K562 (cell line): ENCODE data around the gene LZTS3. TPM values are rescaled to one million over a fixed set of nuclear protein-coding genes. Genes with fewer than 3 reads are reported as not detected.

Experiments used
- BCL6 ChIP-seq: fragments of 250-450 bp; sonication (Bioruptor Pico); IDR thresholded peaks from 2 replicates; pipeline ENCODE4 v1.4.0; 2020
- BHLHE40 ChIP-seq: IDR thresholded peaks from 2 replicates; pipeline ENCODE4 v1.6.1; 2011; ENCODE audit warnings: low read length, improper control_type of control experiment
- BRF1 ChIP-seq: IDR thresholded peaks from 3 replicates; pipeline ENCODE4 v1.6.1; 2011; ENCODE audit warnings: borderline replicate concordance, mild to moderate bottlenecking; ENCODE audit not compliant: insufficient read length; ENCODE audit errors: extremely low read depth
- HDAC2 ChIP-seq: fragments of 450-650 bp; IDR thresholded peaks from 2 replicates; pipeline ENCODE4 v1.6.1; 2016; ENCODE audit warnings: mild to moderate bottlenecking
- ID3 ChIP-seq, 2 experiments: fragments of 250-450 bp in 1 of 2; fragments of 450-650 bp in 1 of 2; sonication (Bioruptor Pico) in 1 of 2; IDR thresholded peaks; 2 replicates each; pipeline versions ENCODE4 v1.6.1 to v1.8.0; 2016 to 2021; ENCODE audit warnings: mild to moderate bottlenecking in 2 of 2, moderate library complexity in 2 of 2, missing compliant biosample characterization in 1 of 2, missing genetic modification characterization in 1 of 2
- L3MBTL2 ChIP-seq: fragments of 450-650 bp; IDR thresholded peaks from 2 replicates; pipeline ENCODE4 v1.6.1; 2016; ENCODE audit warnings: mild to moderate bottlenecking, moderate library complexity
- NUFIP1 ChIP-seq: fragments of 450-650 bp; IDR thresholded peaks from 2 replicates; pipeline ENCODE4 v1.6.1; 2018; ENCODE audit not compliant: partially characterized antibody
- RBM14 ChIP-seq: fragments of 200-400 bp; formaldehyde crosslinking; IDR thresholded peaks from 2 replicates; pipeline ENCODE4 v1.6.1; 2018; ENCODE audit warnings: low read depth, mild to moderate bottlenecking, low read length, moderate library complexity, borderline replicate concordance; ENCODE audit not compliant: insufficient read depth
- SMAD2 ChIP-seq: fragments of 150-350 bp; IDR thresholded peaks from 2 replicates; pipeline ENCODE4 v1.6.1; 2014; ENCODE audit warnings: low read depth, mild to moderate bottlenecking, low read length
- YY1 ChIP-seq, 3 experiments: IDR thresholded peaks; 2 replicates each; pipeline ENCODE4 v1.6.1; 2011; ENCODE audit warnings: low read length in 2 of 3, mild to moderate bottlenecking in 2 of 3, moderate library complexity in 2 of 3, borderline replicate concordance in 1 of 3, control low read depth in 1 of 3, low read depth in 1 of 3; ENCODE audit not compliant: insufficient read depth in 3 of 3, insufficient replicate concordance in 2 of 3, control insufficient read depth in 1 of 3, insufficient read length in 1 of 3; ENCODE audit errors: extremely low read depth in 1 of 3
- ZNF239 ChIP-seq: fragments of 250-450 bp; sonication (Bioruptor Pico); IDR thresholded peaks from 2 replicates; pipeline ENCODE4 v1.4.0; 2020; ENCODE audit warnings: mild to moderate bottlenecking
- ZNF41 ChIP-seq: fragments of 250-450 bp; sonication (Bioruptor Pico); conservative IDR thresholded peaks from 2 replicates; pipeline ENCODE4 v1.4.0; 2020; ENCODE audit warnings: mild to moderate bottlenecking
- polyA plus RNA-seq, 8 experiments: library from polyadenylated mRNA; depleted of rRNA in 4 of 8; stranded (reverse) in 5 of 8; unstranded in 3 of 8; fragments of >200 nt; fragmentation: Nextera tagmentation in 2 of 8; fragmentation: Illumina TruSeq in 1 of 8; extraction: Ambion mirVana in 2 of 8; extraction: Trizol in 1 of 8; gene quantifications; 2 replicates each; pipeline versions ENCODE4 v1.2.1 to v1.2.3, GENCODE V29; 2011 to 2014; ENCODE audit warnings: inconsistent platforms in 1 of 8, missing spikeins in 1 of 8
- total RNA-seq, 7 experiments: library from RNA; depleted of rRNA in 6 of 7; stranded (reverse); fragments of >200 nt in 6 of 7; fragmentation: Illumina TruSeq in 2 of 7; extraction: Trizol in 2 of 7; gene quantifications; 2 replicates each; pipeline versions ENCODE4 v1.2.1 to v1.2.3, GENCODE V29; 2011 to 2021; ENCODE audit warnings: low replicate concordance in 1 of 7
- TF ChIP-seq, protein P1 (sequence below), 2 experiments: fragments of 450-650 bp in 1 of 2; sonication (generic) in 1 of 2; formaldehyde crosslinking in 1 of 2; IDR thresholded peaks; 2 replicates each; pipeline versions ENCODE4 v1.7.1 to v1.9.0; 2016 to 2022; ENCODE audit warnings: inconsistent platforms in 1 of 2, mild to moderate bottlenecking in 1 of 2, missing genetic modification reagents in 1 of 2
- TF ChIP-seq, protein P2 (sequence below), 2 experiments: fragments of 450-650 bp; conservative IDR thresholded peaks; 2 replicates each; pipeline ENCODE4 v1.6.1; 2017; ENCODE audit warnings: mild to moderate bottlenecking in 2 of 2, moderate library complexity in 2 of 2

LZTS3 gene
- total and polyA plus RNA-seq, 9 of the 15 experiments (the other 6 are each of a cell fraction or from before 2014, with no cell fraction given) = 0.07 to 2.9 (median 2.0) TPM

DNA sequence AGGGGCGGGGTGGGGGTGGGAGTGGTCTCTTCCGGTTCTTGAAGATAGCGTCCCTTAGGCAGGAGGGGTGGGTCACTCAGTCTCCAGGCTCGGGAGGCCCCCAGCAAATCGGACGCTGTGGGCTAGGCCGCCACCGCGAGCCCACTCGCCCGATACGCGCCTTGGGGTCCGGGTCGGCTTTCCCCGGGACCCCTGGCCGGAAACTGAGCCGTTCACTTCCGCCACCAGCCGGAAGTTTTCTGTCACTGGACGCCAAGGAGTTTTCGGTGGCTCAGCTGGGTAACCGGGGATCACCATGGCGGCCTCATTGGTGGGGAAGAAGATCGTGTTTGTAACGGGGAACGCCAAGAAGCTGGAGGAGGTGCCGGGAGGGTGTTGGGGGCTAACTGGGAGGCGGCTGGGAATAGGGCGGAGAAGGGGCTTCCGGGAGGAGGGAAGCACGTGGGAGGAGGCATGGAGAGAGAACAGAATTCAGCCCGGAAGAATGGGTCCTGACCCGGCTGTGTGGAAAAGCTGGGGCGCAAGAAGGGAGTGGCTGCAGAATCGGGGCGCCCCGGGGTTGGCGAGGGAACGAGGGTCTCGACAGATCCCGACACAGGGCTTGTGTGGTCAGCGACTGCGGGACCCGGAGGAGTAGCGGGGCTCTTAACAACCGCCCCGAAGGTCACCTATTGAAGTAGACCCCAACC lies 36.1 kb upstream of the LZTS3 start, which contains the start of gene ITPA (continued):
- TF ChIP-seq, protein P1, sequence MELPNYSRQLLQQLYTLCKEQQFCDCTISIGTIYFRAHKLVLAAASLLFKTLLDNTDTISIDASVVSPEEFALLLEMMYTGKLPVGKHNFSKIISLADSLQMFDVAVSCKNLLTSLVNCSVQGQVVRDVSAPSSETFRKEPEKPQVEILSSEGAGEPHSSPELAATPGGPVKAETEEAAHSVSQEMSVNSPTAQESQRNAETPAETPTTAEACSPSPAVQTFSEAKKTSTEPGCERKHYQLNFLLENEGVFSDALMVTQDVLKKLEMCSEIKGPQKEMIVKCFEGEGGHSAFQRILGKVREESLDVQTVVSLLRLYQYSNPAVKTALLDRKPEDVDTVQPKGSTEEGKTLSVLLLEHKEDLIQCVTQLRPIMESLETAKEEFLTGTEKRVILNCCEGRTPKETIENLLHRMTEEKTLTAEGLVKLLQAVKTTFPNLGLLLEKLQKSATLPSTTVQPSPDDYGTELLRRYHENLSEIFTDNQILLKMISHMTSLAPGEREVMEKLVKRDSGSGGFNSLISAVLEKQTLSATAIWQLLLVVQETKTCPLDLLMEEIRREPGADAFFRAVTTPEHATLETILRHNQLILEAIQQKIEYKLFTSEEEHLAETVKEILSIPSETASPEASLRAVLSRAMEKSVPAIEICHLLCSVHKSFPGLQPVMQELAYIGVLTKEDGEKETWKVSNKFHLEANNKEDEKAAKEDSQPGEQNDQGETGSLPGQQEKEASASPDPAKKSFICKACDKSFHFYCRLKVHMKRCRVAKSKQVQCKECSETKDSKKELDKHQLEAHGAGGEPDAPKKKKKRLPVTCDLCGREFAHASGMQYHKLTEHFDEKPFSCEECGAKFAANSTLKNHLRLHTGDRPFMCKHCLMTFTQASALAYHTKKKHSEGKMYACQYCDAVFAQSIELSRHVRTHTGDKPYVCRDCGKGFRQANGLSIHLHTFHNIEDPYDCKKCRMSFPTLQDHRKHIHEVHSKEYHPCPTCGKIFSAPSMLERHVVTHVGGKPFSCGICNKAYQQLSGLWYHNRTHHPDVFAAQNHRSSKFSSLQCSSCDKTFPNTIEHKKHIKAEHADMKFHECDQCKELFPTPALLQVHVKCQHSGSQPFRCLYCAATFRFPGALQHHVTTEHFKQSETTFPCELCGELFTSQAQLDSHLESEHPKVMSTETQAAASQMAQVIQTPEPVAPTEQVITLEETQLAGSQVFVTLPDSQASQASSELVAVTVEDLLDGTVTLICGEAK (IDR thresholded peaks at IDR 0.05) = peak; percentile 94
- TF ChIP-seq, protein P1 (CRISPR knock-in tag; IDR thresholded peaks at IDR 0.05) = no peak
- TF ChIP-seq HDAC2 (peak; percentile 89), NUFIP1 (no peak), ZNF41 (CRISPR knock-in tag) (no peak), L3MBTL2 (0 out of 2 replicates have a peak, but pooled peaks have one; percentile 17), RBM14 (no peak), ZNF239 (CRISPR knock-in tag) (no peak), YY1 (IDR thresholded peaks at IDR 0.05; ENCODE audit: borderline replicate concordance in 1 of 3, control insufficient read depth in 1 of 3, extremely low read depth in 1 of 3, insufficient read depth in 3 of 3, insufficient read length in 1 of 3, insufficient replicate concordance in 2 of 3, low read depth in 1 of 3, low read length in 2 of 3) (peak in 2 of 3 experiments; percentile 60 to 65), BRF1 (no peak), SMAD2 (no peak), ID3 (CRISPR knock-in tag; IDR thresholded peaks at IDR 0.05) (no peak), ID3 (tag; IDR thresholded peaks at IDR 0.05) (no peak), BCL6 (no peak), BHLHE40 (no peak)
- TF ChIP-seq, protein P2, sequence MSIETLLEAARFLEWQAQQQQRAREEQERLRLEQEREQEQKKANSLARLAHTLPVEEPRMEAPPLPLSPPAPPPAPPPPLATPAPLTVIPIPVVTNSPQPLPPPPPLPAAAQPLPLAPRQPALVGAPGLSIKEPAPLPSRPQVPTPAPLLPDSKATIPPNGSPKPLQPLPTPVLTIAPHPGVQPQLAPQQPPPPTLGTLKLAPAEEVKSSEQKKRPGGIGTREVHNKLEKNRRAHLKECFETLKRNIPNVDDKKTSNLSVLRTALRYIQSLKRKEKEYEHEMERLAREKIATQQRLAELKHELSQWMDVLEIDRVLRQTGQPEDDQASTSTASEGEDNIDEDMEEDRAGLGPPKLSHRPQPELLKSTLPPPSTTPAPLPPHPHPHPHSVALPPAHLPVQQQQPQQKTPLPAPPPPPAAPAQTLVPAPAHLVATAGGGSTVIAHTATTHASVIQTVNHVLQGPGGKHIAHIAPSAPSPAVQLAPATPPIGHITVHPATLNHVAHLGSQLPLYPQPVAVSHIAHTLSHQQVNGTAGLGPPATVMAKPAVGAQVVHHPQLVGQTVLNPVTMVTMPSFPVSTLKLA (conservative IDR thresholded peaks at IDR 0.05) = peak; percentile 94 to 95
